ENCODE results near the gene CISD1. TPM values are rescaled to one million over a fixed set of nuclear protein-coding genes. Genes with fewer than 3 reads are reported as not detected.
"Not testable (repeated sequence)": the region's sequence is repeated elsewhere in the genome, so short reads cannot be mapped to it uniquely, and the experiment has no call there.

CISD1 gene
- total RNA-seq, 1 donor = 31.5 TPM

- Histone ChIP-seq H2AFZ (ENCODE audit: low read length) (no peak overlapping the region), H3K36me3 (ENCODE audit: insufficient read depth, low read length) (no peaks in the 10 kb centered on the region), H3K9me3 (ENCODE audit: low read depth, low read length) (no peaks in the 10 kb centered on the region), H3K79me2 (ENCODE audit: insufficient read depth, low read length) (peaks cover 19% of the 10 kb centered on the region), H3K27ac (ENCODE audit: low read depth, low read length) (peak overlapping the region; percentile 59), H3K4me1 (ENCODE audit: insufficient read depth, low read length) (peaks cover 41% of the 10 kb centered on the region), H3K4me3 (ENCODE audit: insufficient read depth, low read length) (no peak overlapping the region), H3K4me2 (ENCODE audit: insufficient read depth, low read length) (peak overlapping the region; percentile 8), H3K27me3 (ENCODE audit: insufficient read depth, low read length) (no peaks in the 10 kb centered on the region), H4K20me1 (ENCODE audit: insufficient read depth, low read length) (no peaks in the 10 kb centered on the region)
- TF ChIP-seq, protein P1, sequence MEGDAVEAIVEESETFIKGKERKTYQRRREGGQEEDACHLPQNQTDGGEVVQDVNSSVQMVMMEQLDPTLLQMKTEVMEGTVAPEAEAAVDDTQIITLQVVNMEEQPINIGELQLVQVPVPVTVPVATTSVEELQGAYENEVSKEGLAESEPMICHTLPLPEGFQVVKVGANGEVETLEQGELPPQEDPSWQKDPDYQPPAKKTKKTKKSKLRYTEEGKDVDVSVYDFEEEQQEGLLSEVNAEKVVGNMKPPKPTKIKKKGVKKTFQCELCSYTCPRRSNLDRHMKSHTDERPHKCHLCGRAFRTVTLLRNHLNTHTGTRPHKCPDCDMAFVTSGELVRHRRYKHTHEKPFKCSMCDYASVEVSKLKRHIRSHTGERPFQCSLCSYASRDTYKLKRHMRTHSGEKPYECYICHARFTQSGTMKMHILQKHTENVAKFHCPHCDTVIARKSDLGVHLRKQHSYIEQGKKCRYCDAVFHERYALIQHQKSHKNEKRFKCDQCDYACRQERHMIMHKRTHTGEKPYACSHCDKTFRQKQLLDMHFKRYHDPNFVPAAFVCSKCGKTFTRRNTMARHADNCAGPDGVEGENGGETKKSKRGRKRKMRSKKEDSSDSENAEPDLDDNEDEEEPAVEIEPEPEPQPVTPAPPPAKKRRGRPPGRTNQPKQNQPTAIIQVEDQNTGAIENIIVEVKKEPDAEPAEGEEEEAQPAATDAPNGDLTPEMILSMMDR (IDR thresholded peaks at IDR 0.05; ENCODE audit: extremely low read depth, low read depth, low read length) = no peak
- peak; percentile 83 for DNase-seq (ENCODE audit: insufficient read length, low spot score, missing footprints)
Observed at GRCh38 chr10:58241346-58241745, 27.6 kb upstream of the CISD1 start.

- TF ChIP-seq, protein P1 (IDR thresholded peaks at IDR 0.05; ENCODE audit: extremely low read depth, low read depth, low read length) = no peak
- Histone ChIP-seq H3K27ac (ENCODE audit: low read depth, low read length) (no peak overlapping the region), H3K27me3 (ENCODE audit: insufficient read depth, low read length) (no peaks in the 10 kb centered on the region), H3K4me3 (ENCODE audit: insufficient read depth, low read length) (no peak overlapping the region), H3K9me3 (ENCODE audit: low read depth, low read length) (no peaks in the 10 kb centered on the region), H3K4me2 (ENCODE audit: insufficient read depth, low read length) (no peak overlapping the region), H3K79me2 (ENCODE audit: insufficient read depth, low read length) (peaks cover 17% of the 10 kb centered on the region), H4K20me1 (ENCODE audit: insufficient read depth, low read length) (no peaks in the 10 kb centered on the region), H3K36me3 (ENCODE audit: insufficient read depth, low read length) (no peaks in the 10 kb centered on the region), H2AFZ (ENCODE audit: low read length) (no peak overlapping the region), H3K4me1 (ENCODE audit: insufficient read depth, low read length) (peaks cover 25% of the 10 kb centered on the region)
- no peak for DNase-seq (ENCODE audit: insufficient read length, low spot score, missing footprints)
Observed at GRCh38 chr10:58243269-58243668, 25.7 kb upstream of the CISD1 start.

DNA sequence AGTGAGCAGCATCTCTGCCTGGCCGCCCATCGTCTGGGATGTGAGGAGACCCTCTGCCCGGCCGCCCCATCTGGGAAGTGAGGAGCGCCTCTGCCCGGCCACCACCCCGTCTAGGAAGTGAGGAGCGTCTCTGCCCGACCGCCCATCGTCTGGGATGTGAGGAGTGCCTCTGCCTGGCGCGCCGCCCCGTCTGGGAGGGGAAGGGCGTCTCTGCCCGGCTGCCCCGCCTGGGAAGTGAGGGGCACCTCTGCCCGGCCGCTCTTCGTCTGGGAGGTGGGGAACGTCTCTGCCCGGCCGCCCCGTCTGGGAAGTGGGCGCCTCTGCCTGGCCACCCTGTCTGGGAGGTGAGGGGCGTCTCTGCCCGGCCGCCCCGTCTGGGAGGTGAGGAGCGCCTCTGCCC is 25.2 kb upstream of the CISD1 start:
- not testable (repeated sequence) for H3K27ac ChIP-seq (ENCODE audit: low read depth, low read length); H3K4me2 ChIP-seq (ENCODE audit: insufficient read depth, low read length); H3K36me3 ChIP-seq (ENCODE audit: insufficient read depth, low read length); H4K20me1 ChIP-seq (ENCODE audit: insufficient read depth, low read length); H3K9me3 ChIP-seq (ENCODE audit: low read depth, low read length); DNase-seq (ENCODE audit: insufficient read length, low spot score, missing footprints); H3K4me3 ChIP-seq (ENCODE audit: insufficient read depth, low read length); H2AFZ ChIP-seq (ENCODE audit: low read length); H3K27me3 ChIP-seq (ENCODE audit: insufficient read depth, low read length)
- peaks cover 16% of the 10 kb centered on the region for H3K79me2 ChIP-seq (ENCODE audit: insufficient read depth, low read length)
- peaks cover 25% of the 10 kb centered on the region for H3K4me1 ChIP-seq (ENCODE audit: insufficient read depth, low read length)

DNA sequence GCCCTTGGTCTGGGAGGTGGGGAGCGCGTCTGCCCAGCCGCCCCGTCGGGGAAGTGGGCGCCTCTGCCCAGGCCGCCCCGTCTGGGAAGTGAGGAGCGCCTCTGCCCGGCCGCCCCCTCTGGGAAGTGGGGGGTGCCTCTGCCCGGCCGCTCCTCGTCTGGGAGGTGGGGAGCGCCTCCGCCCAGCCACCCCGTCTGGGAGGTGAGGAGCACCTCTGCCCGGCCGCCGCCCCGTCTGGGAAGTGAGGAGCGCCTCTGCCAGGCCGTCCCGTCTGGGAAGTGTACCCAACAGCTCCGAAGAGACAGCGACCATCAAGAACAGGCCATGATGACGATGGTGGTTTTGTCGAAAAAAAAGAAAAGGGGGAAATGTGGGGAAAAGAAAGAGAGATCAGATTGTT is 24.7 kb upstream of the CISD1 start:
- H3K27me3 ChIP-seq (ENCODE audit: insufficient read depth, low read length); H3K4me2 ChIP-seq (ENCODE audit: insufficient read depth, low read length); H3K4me3 ChIP-seq (ENCODE audit: insufficient read depth, low read length); H4K20me1 ChIP-seq (ENCODE audit: insufficient read depth, low read length); DNase-seq (ENCODE audit: insufficient read length, low spot score, missing footprints); H3K36me3 ChIP-seq (ENCODE audit: insufficient read depth, low read length); H3K27ac ChIP-seq (ENCODE audit: low read depth, low read length); H3K9me3 ChIP-seq (ENCODE audit: low read depth, low read length); H2AFZ ChIP-seq (ENCODE audit: low read length): not testable (repeated sequence)
- Histone ChIP-seq H3K79me2 (ENCODE audit: insufficient read depth, low read length) (peaks cover 12% of the 10 kb centered on the region), H3K4me1 (ENCODE audit: insufficient read depth, low read length) (peaks cover 25% of the 10 kb centered on the region)

DNA sequence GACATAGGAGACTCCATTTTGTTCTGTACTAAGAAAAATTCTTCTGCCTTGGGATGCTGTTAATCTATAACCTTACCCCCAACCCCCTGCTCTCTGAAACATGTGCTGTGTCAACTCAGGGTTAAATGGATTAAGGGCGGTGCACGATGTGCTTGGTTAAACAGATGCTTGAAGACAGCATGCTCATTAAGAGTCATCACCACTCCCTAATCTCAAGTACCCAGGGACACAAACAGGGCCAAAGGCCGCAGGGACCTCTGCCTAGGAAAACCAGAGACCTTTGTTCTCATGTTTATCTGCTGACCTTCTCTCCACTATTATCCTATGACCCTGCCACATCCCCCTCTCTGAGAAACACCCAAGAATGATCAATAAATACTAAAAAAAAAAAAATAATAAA is 24.3 kb upstream of the CISD1 start:
- not testable (repeated sequence) for H2AFZ ChIP-seq (ENCODE audit: low read length); H4K20me1 ChIP-seq (ENCODE audit: insufficient read depth, low read length); H3K4me2 ChIP-seq (ENCODE audit: insufficient read depth, low read length); H3K4me3 ChIP-seq (ENCODE audit: insufficient read depth, low read length); H3K9me3 ChIP-seq (ENCODE audit: low read depth, low read length); H3K79me2 ChIP-seq (ENCODE audit: insufficient read depth, low read length); H3K27ac ChIP-seq (ENCODE audit: low read depth, low read length); DNase-seq (ENCODE audit: insufficient read length, low spot score, missing footprints); H3K36me3 ChIP-seq (ENCODE audit: insufficient read depth, low read length); H3K27me3 ChIP-seq (ENCODE audit: insufficient read depth, low read length)
- peaks cover 21% of the 10 kb centered on the region for H3K4me1 ChIP-seq (ENCODE audit: insufficient read depth, low read length)
